Ovary (tissue), 3 donors: Measurements from ENCODE around the gene LIMS1.

Experiments
- CTCF ChIP-seq, 3 donors: fragments of 450-650 bp in 2 of 3; fragments of 200-600 bp in 1 of 3; IDR thresholded peaks; one replicate each; pipeline versions ENCODE4 v1.5.1 to v1.8.0; 2016 to 2022; ENCODE audit warnings: antibody characterized with exemption in 3 of 3, mild to moderate bottlenecking in 1 of 3
- EP300 ChIP-seq: sonication (generic); formaldehyde crosslinking; IDR thresholded peaks from one replicate; pipeline ENCODE4 v1.6.1; 2017; ENCODE audit warnings: antibody characterized with exemption
- POLR2A ChIP-seq: fragments of 450-650 bp; IDR thresholded peaks from one replicate; pipeline ENCODE4 v1.6.1; 2017; ENCODE audit warnings: antibody characterized with exemption, mild to moderate bottlenecking, moderate library complexity
- donor health status: DM: no; HTN: no; CAD: no.

- TF ChIP-seq CTCF (IDR thresholded peaks at IDR 0.05), result no peak
- TF ChIP-seq POLR2A, result no peak
- no peak for TF ChIP-seq EP300
Observed at GRCh38 chr2:108628936-108629335, 94.7 kb downstream of the LIMS1 start.
